HUES6 (cell line): ENCODE measurements around the gene CC2D1A.

Experiments used
- H3K27ac ChIP-seq: 2 replicates; pipeline ENCODE4 v1.7.0; 2013; ENCODE audit warnings: low read depth, mild to moderate bottlenecking, low read length, inconsistent platforms
- H3K27me3 ChIP-seq: 2 replicates; pipeline ENCODE4 v1.6.1; 2013; ENCODE audit warnings: low read length; ENCODE audit not compliant: control insufficient read depth, insufficient read depth
- H3K36me3 ChIP-seq: 2 replicates; pipeline ENCODE4 v1.6.1; 2013; ENCODE audit warnings: low read length; ENCODE audit not compliant: control insufficient read depth, insufficient read depth
- H3K4me1 ChIP-seq: 2 replicates; pipeline ENCODE4 v1.6.1; 2013; ENCODE audit warnings: low read length; ENCODE audit not compliant: control insufficient read depth, insufficient read depth
- H3K4me3 ChIP-seq: 2 replicates; pipeline ENCODE4 v1.5.1; 2013; ENCODE audit warnings: low read depth, low read length
- H3K9ac ChIP-seq: one replicate; pipeline ENCODE4 v1.6.1; 2013; ENCODE audit warnings: mild to moderate bottlenecking, low read length
- H3K9me3 ChIP-seq: 2 replicates; pipeline ENCODE4 v1.6.1; 2013; ENCODE audit warnings: low read depth, low read length; ENCODE audit not compliant: control insufficient read depth, insufficient read depth

CC2D1A gene

DNA sequence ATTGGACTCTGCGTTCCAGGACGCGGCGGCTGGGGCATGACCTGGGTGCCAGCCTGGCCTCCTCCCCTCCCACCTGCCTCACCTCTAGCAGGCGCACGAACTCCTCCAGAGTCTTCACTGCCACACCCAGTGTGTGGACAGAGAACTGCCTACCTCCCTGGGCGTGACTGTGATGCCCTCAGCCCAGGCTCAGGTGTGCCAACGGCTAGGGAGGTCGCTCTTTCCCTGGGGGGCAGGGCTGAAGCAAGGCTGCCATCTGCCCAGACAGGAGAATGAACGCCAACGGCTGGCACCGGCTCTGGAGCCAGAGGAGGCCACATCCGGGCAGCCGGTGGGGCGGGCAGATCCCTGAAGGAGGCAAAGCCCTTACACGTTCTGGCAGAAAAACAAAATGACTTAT is 17.7 kb upstream of the CC2D1A start:
- no peak overlapping the region for H3K4me3 ChIP-seq
- no peak overlapping the region for H3K9ac ChIP-seq
- no peaks in the 10 kb centered on the region for H3K9me3 ChIP-seq
- H3K27me3 ChIP-seq: no peaks in the 10 kb centered on the region
- no peaks in the 10 kb centered on the region for H3K36me3 ChIP-seq
- H3K4me1 ChIP-seq: peaks cover 8% of the 10 kb centered on the region; the same call in 1 of the 2 replicates
- no peak overlapping the region for H3K27ac ChIP-seq

DNA sequence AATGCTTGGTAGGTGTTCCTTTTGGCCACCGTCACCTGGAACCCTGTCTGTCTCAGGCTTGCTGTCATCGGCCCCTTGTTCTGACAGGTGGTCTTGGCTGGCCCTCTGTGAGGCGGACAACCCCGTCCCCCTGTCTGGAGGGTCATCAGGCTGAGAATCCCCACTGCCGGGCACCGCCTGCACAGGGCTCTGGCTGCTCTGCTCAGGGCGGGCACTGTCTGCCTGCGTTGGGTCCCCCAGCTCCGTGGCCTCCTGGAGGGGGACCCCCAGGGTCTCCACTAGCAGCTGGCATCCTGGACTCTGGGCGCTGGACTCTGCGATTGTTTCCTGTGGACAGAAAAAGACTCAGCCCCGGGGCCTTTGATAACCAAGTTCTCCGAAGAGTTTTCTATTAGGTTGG is 15.9 kb upstream of the CC2D1A start:
- no peaks in the 10 kb centered on the region for H3K27me3 ChIP-seq
- H3K27ac ChIP-seq: no peak overlapping the region
- H3K9me3 ChIP-seq: no peaks in the 10 kb centered on the region
- no peak overlapping the region for H3K4me3 ChIP-seq
- H3K36me3 ChIP-seq: no peaks in the 10 kb centered on the region
- no peak overlapping the region for H3K9ac ChIP-seq
- H3K4me1 ChIP-seq: peaks cover 6% of the 10 kb centered on the region; the same call in 1 of the 2 replicates

DNA sequence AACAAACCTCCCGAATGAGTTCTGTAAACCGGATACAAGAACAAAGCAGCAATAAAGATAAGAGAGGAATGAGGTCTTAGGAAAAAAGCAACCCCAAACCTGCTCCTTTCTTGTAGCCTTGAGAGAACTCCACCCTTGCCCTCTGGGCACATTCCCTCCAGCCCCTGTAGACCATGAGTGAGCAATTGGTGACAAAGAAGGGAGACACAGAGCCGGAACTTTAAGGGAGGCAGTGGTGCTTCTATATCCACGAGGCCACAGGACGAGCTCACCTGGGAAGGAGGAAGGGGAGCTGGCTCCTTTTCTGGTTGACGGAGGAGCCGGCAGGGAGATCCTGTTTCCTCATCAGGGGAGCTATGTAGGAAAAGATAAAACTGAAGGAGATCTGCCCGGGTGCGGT is 13.1 kb upstream of the CC2D1A start:
- H3K9me3 ChIP-seq: no peaks in the 10 kb centered on the region
- no peak overlapping the region for H3K9ac ChIP-seq
- no peak overlapping the region for H3K4me3 ChIP-seq
- H3K27ac ChIP-seq: no peak overlapping the region
- no peaks in the 10 kb centered on the region for H3K4me1 ChIP-seq
- no peaks in the 10 kb centered on the region for H3K27me3 ChIP-seq
- H3K36me3 ChIP-seq: no peaks in the 10 kb centered on the region

DNA sequence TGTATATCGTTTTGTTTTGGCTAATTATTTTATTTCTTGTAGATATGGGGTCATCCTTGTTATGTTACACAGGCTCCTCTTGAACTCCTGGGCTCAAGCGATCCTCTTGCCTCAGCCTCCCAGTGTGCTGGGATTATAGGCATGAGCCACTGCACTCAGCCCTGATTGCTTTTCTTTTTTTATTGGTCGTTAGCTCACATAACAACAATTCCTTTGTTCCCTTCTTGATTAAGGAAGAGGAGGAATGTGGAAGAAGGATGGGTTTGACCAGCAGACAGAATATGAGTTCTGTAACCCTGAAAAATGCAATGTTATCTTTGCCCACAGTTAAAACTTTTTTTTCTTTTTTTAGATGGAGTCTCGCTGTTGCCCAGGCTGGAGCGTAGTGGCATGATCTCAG is 11.4 kb upstream of the CC2D1A start:
- Histone ChIP-seq H3K9me3 (no peaks in the 10 kb centered on the region), H3K9ac (no peak overlapping the region), H3K4me3 (no peak overlapping the region), H3K4me1 (no peaks in the 10 kb centered on the region), H3K36me3 (no peaks in the 10 kb centered on the region), H3K27ac (no peak overlapping the region), H3K27me3 (no peaks in the 10 kb centered on the region)

DNA sequence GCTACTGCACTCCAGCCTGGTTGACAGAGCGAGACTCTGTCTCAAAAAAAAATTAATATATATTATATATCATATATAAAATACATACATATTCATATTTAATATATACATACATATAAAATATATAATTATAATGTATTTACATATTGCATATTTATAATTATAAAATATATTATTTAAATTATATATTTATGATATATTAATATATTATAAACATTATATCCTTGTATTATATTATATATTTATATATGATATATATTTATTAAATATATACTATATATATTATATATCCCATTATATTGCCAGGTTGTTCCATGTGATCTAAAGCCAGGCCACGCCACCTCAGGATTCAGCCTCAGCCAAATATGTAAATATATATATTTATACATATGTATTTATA is 9.8 kb upstream of the CC2D1A start:
- Histone ChIP-seq H3K36me3 (no peaks in the 10 kb centered on the region), H3K27ac (no peak overlapping the region), H3K9ac (no peak overlapping the region), H3K9me3 (no peaks in the 10 kb centered on the region), H3K4me3 (no peak overlapping the region), H3K4me1 (no peaks in the 10 kb centered on the region), H3K27me3 (no peaks in the 10 kb centered on the region)

DNA sequence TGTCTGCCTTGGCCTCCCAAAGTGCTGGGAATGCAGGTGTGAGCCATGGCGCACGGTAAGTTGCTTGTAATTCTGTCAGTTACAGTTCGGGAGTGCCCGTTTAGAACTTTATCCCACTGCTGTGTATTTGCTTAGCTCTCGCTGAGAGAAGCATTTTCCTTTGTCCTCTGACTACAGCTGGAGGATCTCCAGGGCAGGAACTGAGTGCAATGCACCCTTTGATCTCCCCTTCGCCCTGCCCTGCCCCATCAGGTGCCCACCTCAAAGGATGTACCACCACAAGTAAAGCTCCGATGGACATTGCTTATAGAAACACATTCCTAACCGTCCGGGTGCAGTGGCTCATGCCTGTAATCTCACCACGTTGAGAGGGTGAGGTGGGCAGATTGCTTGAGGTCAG is 6.6 kb upstream of the CC2D1A start:
- Histone ChIP-seq H3K36me3 (no peaks in the 10 kb centered on the region), H3K27ac (no peak overlapping the region), H3K4me1 (no peaks in the 10 kb centered on the region), H3K27me3 (no peaks in the 10 kb centered on the region), H3K9me3 (no peaks in the 10 kb centered on the region), H3K9ac (no peak overlapping the region), H3K4me3 (no peak overlapping the region)

DNA sequence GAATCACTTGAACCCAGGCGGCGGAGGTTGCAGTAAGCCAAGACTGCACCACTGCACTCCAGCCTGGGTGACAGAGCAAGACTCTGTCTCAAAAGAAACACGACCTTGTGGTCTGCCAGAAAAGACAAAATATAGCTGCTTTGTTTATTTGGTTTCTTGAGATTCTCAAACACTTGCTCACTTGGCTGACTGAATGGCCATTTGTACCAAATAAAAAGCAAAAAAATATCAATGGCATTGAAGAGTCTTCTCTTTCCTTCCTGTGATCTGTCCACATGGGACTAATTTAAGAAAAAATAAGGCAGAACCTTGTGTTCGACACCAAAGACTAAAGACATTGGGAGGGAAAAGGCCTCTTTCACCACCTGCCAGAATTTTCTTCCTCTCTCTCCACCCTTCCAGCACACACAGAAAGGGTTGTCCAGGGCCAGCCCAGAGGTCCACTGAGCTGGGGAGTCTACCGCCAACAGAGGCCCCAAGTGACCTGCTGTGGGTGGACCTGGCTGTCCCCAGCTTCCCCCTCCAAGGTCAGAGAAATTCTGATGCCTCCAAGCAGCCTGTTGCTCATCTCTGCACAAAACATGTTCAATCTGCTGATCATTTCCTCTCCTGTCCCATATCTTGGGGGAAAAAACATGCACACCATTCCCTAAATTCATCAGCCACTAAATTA is 6.0 kb upstream of the CC2D1A start:
- H3K4me3 ChIP-seq: no peak overlapping the region
- no peak overlapping the region for H3K9ac ChIP-seq
- H3K27me3 ChIP-seq: no peaks in the 10 kb centered on the region
- no peaks in the 10 kb centered on the region for H3K36me3 ChIP-seq
- H3K9me3 ChIP-seq: no peaks in the 10 kb centered on the region
- no peaks in the 10 kb centered on the region for H3K4me1 ChIP-seq
- H3K27ac ChIP-seq: no peak overlapping the region

DNA sequence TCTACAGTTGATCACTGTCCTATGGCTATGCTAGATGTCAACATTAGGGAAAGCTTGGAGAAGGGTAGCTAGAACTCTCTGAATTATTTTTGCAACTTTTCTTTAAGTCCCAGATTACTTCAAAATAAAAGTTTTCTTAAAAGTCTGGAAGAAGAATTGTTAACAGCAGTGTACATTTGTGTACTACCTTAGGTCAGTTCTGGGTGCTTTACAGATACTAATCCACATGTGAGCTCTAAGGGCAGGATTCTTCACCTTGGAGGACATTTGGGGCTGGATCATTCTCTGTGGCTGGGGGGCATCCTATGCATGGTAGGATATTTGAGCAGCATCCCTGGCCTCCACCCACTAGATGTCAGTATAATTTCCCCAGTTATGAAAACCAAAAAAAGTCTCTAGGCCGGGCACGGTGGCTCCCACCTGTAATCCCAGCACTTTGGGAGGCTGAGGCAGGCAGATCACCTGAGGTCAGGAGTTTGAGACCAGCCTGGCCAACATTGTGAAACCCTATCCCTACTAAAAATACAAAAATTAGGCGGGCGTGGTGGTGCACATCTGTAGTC is 2.9 kb upstream of the CC2D1A start:
- no peak overlapping the region for H3K27ac ChIP-seq
- H3K4me1 ChIP-seq: peaks cover 8% of the 10 kb centered on the region; the same call in 1 of the 2 replicates
- no peaks in the 10 kb centered on the region for H3K36me3 ChIP-seq
- no peak overlapping the region for H3K9ac ChIP-seq
- H3K4me3 ChIP-seq: no peak overlapping the region
- H3K27me3 ChIP-seq: peaks cover 6% of the 10 kb centered on the region
- H3K9me3 ChIP-seq: no peaks in the 10 kb centered on the region

DNA sequence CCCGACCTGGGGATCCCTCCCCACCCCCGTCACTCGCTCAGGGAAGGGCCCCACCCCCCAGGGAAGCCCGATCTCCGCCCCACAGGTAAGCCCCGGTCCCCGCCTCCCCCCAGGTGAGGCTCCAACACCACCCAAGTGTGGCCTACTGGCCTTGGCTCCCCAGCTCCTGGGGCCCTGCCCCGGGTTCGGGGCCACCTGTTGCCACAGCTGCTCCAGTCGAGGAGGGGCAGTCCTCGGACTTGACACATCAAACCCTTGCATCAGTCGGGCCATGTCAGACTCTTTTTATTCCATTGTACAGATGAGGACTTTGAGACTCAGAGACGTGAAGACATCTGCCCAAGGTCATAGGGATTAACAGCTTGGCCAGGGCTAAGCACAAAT is 512 bp downstream of the CC2D1A start:
- no peak overlapping the region for H3K27ac ChIP-seq

DNA sequence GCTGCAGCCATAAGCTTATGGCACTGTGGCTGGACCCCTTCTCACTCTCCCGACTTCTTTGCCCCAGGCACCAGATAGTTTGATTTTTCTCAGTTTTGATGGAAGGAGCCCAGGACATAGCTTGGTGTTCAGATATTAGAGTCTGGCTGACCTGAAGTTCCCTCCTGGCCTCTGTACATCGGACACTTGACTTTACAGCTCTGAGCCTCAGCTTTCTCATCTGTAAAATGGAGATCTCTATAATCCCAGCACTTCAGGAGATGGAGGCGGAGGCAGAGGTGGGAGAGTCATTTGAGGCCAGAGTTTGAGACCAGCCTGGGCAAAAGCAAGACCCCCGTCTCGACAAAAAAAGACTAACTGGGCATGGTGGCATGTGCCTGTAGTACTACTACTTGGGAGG is 909 bp downstream of the CC2D1A start:
- peaks cover 6% of the 10 kb centered on the region for H3K27me3 ChIP-seq
- peak overlapping the region; percentile 78 for H3K4me3 ChIP-seq
- peaks cover 8% of the 10 kb centered on the region; the same call in 1 of the 2 replicates for H3K4me1 ChIP-seq
- peak overlapping the region; percentile 13 for H3K9ac ChIP-seq
- no peak overlapping the region for H3K27ac ChIP-seq
- H3K9me3 ChIP-seq: no peaks in the 10 kb centered on the region
- H3K36me3 ChIP-seq: peaks cover 16% of the 10 kb centered on the region

More for the DNA sequence above, 512 bp downstream of the CC2D1A start:
- no peaks in the 10 kb centered on the region for H3K9me3 ChIP-seq
- H3K27me3 ChIP-seq: peaks cover 6% of the 10 kb centered on the region
- peaks cover 16% of the 10 kb centered on the region for H3K36me3 ChIP-seq
- H3K4me1 ChIP-seq: peaks cover 8% of the 10 kb centered on the region; the same call in 1 of the 2 replicates
- H3K9ac ChIP-seq: peak overlapping the region; percentile 13
- peak overlapping the region; percentile 78 for H3K4me3 ChIP-seq

DNA sequence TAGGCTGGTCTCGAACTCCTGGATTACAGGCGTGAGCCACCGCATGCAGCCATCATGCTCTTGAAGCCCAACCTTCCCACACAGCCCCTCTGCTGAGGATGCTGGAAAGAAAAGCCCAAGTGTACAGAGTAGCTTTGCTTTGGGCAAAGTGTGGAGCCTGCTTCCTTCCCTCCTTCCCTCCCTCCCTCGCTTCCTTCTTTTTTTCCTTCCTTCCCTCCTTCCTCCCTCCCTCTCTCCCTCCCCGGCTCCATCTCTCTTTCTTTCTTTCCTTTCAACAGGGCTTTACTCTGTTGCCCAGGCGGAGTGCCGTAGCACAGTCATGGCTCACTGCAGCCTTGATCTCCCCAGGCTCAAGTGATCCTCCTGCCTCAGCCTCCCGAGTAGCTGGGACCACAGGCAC is 2.7 kb downstream of the CC2D1A start:
- H3K9ac ChIP-seq: no peak overlapping the region
- H3K4me1 ChIP-seq: peaks cover 8% of the 10 kb centered on the region; the same call in 1 of the 2 replicates
- peaks cover 31% of the 10 kb centered on the region for H3K36me3 ChIP-seq
- H3K27ac ChIP-seq: no peak overlapping the region
- H3K9me3 ChIP-seq: no peaks in the 10 kb centered on the region
- no peak overlapping the region for H3K4me3 ChIP-seq
- H3K27me3 ChIP-seq: peaks cover 6% of the 10 kb centered on the region
